SK-N-SH (cell line): Measurements from ENCODE around the gene C16orf74. TPM values are rescaled to one million over a fixed set of nuclear protein-coding genes. Genes with fewer than 3 reads are reported as not detected.

ENCODE experiments used
- CTCF ChIA-PET: fragments of 300-600, 350-600 bp; formaldehyde crosslinking; extraction: SDS; loops from one replicate; lab custom pipeline; 2021; lab: Yijun Ruan, JAX
- POLR2A ChIA-PET: fragments of 350-600 bp; sonication (Branson Sonifier 250); formaldehyde crosslinking; extraction: SDS; loops from one replicate; lab custom pipeline; 2020; ENCODE audit warnings: antibody characterized with exemption, inconsistent platforms; lab: Yijun Ruan, JAX
- DNase-seq: peaks from one replicate; pipeline ENCODE4 v3.0.0; 2012
- H2AFZ ChIP-seq: fragments of 200-600 bp; sonication (generic); 2 replicates; pipeline ENCODE4 v1.8.1; 2016; ENCODE audit warnings: antibody characterized with exemption, mild to moderate bottlenecking, low read depth
- H3F3A ChIP-seq: fragments of 200-600 bp; sonication (generic); replicated peaks from 2 replicates; pipeline ENCODE3; 2016; ENCODE audit warnings: antibody characterized with exemption, mild to moderate bottlenecking; ENCODE audit not compliant: insufficient read depth
- H3K27ac ChIP-seq, 2 experiments: fragments of 200-500 bp in 1 of 2; fragments of 200-600 bp in 1 of 2; sonication (Bioruptor generic) in 1 of 2; sonication (generic), shearing (Covaris generic) in 1 of 2; 2 replicates each; pipeline versions ENCODE4 v1.5.1 to v1.6.1; 2014 to 2016; ENCODE audit warnings: low read depth in 2 of 2, inconsistent platforms in 1 of 2, low read length in 1 of 2, mild to moderate bottlenecking in 1 of 2, mixed read lengths in 1 of 2
- H3K27me3 ChIP-seq: fragments of 200-600 bp; sonication (generic), shearing (Covaris generic); 2 replicates; pipeline ENCODE4 v1.6.1; 2016; ENCODE audit warnings: mixed run types; ENCODE audit not compliant: insufficient read depth
- H3K36me3 ChIP-seq, 2 experiments: fragments of 200-500 bp in 1 of 2; fragments of 200-600 bp in 1 of 2; sonication (Bioruptor generic) in 1 of 2; sonication (generic) in 1 of 2; replicated peaks in 1 of 2; 2 replicates each; pipeline versions ENCODE3 to v1.5.1; 2014 to 2016; ENCODE audit warnings: low read length in 1 of 2, mild to moderate bottlenecking in 1 of 2; ENCODE audit not compliant: insufficient read depth in 2 of 2, control insufficient read depth in 1 of 2
- H3K4me1 ChIP-seq, 2 experiments: fragments of 200-500 bp in 1 of 2; fragments of 200-600 bp in 1 of 2; sonication (Bioruptor generic) in 1 of 2; sonication (generic), shearing (Covaris generic) in 1 of 2; 2 replicates each; pipeline versions ENCODE4 v1.5.1 to v1.6.1; 2014 to 2016; ENCODE audit warnings: low read depth in 1 of 2, low read length in 1 of 2, mixed run types in 1 of 2; ENCODE audit not compliant: insufficient read depth in 2 of 2, control insufficient read depth in 1 of 2
- H3K4me2 ChIP-seq: fragments of 200-600 bp; sonication (generic), shearing (Covaris generic); 2 replicates; pipeline ENCODE4 v1.6.1; 2017; ENCODE audit warnings: mixed run types
- H3K4me3 ChIP-seq, 2 experiments: fragments of 200-500 bp in 1 of 2; fragments of 200-600 bp in 1 of 2; sonication (Bioruptor generic) in 1 of 2; sonication (generic), shearing (Covaris generic) in 1 of 2; 2 replicates each; pipeline versions ENCODE4 v1.5.1 to v1.8.1; 2014 to 2016; ENCODE audit warnings: low read depth in 2 of 2, inconsistent platforms in 1 of 2, low read length in 1 of 2, mild to moderate bottlenecking in 1 of 2, mixed read lengths in 1 of 2, moderate library complexity in 1 of 2
- H3K79me2 ChIP-seq: fragments of 200-600 bp; sonication (generic); 2 replicates; pipeline ENCODE4 v1.8.1; 2017; ENCODE audit warnings: mild to moderate bottlenecking; ENCODE audit not compliant: insufficient read depth
- H3K9ac ChIP-seq: fragments of 200-600 bp; sonication (generic); 2 replicates; pipeline ENCODE4 v1.6.1; 2017; ENCODE audit warnings: mixed run types
- H3K9me2 ChIP-seq: fragments of 200-600 bp; sonication (generic); 2 replicates; pipeline ENCODE4 v1.6.1; 2017; ENCODE audit warnings: mixed run types
- H3K9me3 ChIP-seq: fragments of 200-600 bp; sonication (generic); 2 replicates; pipeline ENCODE4 v1.6.1; 2017; ENCODE audit warnings: mixed run types, mild to moderate bottlenecking, moderate library complexity
- H4K20me1 ChIP-seq: fragments of 200-600 bp; sonication (generic); 2 replicates; pipeline ENCODE4 v1.6.1; 2017; ENCODE audit warnings: mild to moderate bottlenecking, mixed run types; ENCODE audit not compliant: insufficient read depth
- EZH2phosphoT487 ChIP-seq: fragments of 200-600 bp; sonication (generic); IDR thresholded peaks from 2 replicates; pipeline ENCODE4 v1.6.1; 2017; ENCODE audit warnings: low read depth, mixed run types, mild to moderate bottlenecking, antibody characterized with exemption, moderate library complexity, borderline replicate concordance
- FOSL2 ChIP-seq: IDR thresholded peaks from 2 replicates; pipeline ENCODE4 v1.4.0; 2012; ENCODE audit warnings: low read depth, mild to moderate bottlenecking, moderate library complexity, borderline replicate concordance
- JUND ChIP-seq: IDR thresholded peaks from 2 replicates; pipeline ENCODE4 v1.4.0; 2012
- POLR2AphosphoS5 ChIP-seq: IDR thresholded peaks from 2 replicates; pipeline ENCODE4 v1.6.1; 2012; ENCODE audit warnings: low read depth, low read length
- RFX5 ChIP-seq: IDR thresholded peaks from 2 replicates; pipeline ENCODE4 v1.6.1; 2012; ENCODE audit warnings: mild to moderate bottlenecking, improper control_type of control experiment, low read length
- SIN3A ChIP-seq: IDR thresholded peaks from 2 replicates; pipeline ENCODE4 v1.6.1; 2012; ENCODE audit warnings: low read depth, mild to moderate bottlenecking, low read length, moderate library complexity, borderline replicate concordance
- TCF12 ChIP-seq: IDR thresholded peaks from 2 replicates; pipeline ENCODE4 v1.4.0; 2012
- TEAD4 ChIP-seq: IDR thresholded peaks from 2 replicates; pipeline ENCODE4 v1.4.0; 2012; ENCODE audit warnings: mild to moderate bottlenecking, borderline replicate concordance; ENCODE audit not compliant: insufficient read depth
- YY1 ChIP-seq: IDR thresholded peaks from 2 replicates; pipeline ENCODE4 v1.4.0; 2012; ENCODE audit warnings: low read depth, mild to moderate bottlenecking
- WGBS: methylation state at CpG from one replicate; pipeline ENCODE4 v1.1.6; 2017; ENCODE audit warnings: low lambda C conversion rate; 5-methylcytosine and 5-hydroxymethylcytosine counted together
- polyA plus RNA-seq, 3 experiments: library from polyadenylated mRNA; depleted of rRNA; stranded (reverse); fragments of >200 nt; gene quantifications; 2 replicates each; pipeline ENCODE4 v1.2.3, GENCODE V29; 2012
- TF ChIP-seq, protein P1 (sequence below): IDR thresholded peaks from 2 replicates; pipeline ENCODE4 v1.4.0; 2012; ENCODE audit warnings: low read depth, borderline replicate concordance
- TF ChIP-seq, protein P2 (sequence below): IDR thresholded peaks from 2 replicates; pipeline ENCODE4; 2012
- TF ChIP-seq, protein P3 (sequence below): IDR thresholded peaks from 2 replicates; pipeline ENCODE4 v1.6.1; 2012; ENCODE audit warnings: mild to moderate bottlenecking, low read depth, low read length, moderate library complexity

Gene C16orf74
- polyA plus RNA-seq, 1 of the 3 experiments (the other 2 are of a cell fraction): 27.2 TPM

- H3F3A ChIP-seq: peaks cover 8% of the 10 kb centered on the region
- peaks cover 53 to 92% of the 10 kb centered on the region in 2 experiments for H3K36me3 ChIP-seq
- H3K9me3 ChIP-seq: no peaks in the 10 kb centered on the region
- ChIA-PET POLR2A (no interaction called here), CTCF (interaction anchor here (13.2 kb wide), 1 partner anchor 47 kb away, joined by 138 read pairs; no protein-coding TSS in a partner anchor)
- no peaks in the 10 kb centered on the region for H3K79me2 ChIP-seq
- WGBS: 97% methylated on average over 14 of the region's 14 CpGs
- no peak overlapping the region for H2AFZ ChIP-seq
- H4K20me1 ChIP-seq: peaks cover 3% of the 10 kb centered on the region; the same call in 1 of the 2 replicates
- no peak for DNase-seq
- peaks cover 9 to 52% of the 10 kb centered on the region in 2 experiments; a peak in 2 of 4 replicates for H3K4me1 ChIP-seq
- peak overlapping the region in 1 of 2 experiments; percentile 62; a peak in 2 of 4 replicates for H3K27ac ChIP-seq
- H3K9ac ChIP-seq: no peak overlapping the region
- no peak overlapping the region for H3K4me3 ChIP-seq
- no peak for TF ChIP-seq TEAD4
- TF ChIP-seq, protein P1, sequence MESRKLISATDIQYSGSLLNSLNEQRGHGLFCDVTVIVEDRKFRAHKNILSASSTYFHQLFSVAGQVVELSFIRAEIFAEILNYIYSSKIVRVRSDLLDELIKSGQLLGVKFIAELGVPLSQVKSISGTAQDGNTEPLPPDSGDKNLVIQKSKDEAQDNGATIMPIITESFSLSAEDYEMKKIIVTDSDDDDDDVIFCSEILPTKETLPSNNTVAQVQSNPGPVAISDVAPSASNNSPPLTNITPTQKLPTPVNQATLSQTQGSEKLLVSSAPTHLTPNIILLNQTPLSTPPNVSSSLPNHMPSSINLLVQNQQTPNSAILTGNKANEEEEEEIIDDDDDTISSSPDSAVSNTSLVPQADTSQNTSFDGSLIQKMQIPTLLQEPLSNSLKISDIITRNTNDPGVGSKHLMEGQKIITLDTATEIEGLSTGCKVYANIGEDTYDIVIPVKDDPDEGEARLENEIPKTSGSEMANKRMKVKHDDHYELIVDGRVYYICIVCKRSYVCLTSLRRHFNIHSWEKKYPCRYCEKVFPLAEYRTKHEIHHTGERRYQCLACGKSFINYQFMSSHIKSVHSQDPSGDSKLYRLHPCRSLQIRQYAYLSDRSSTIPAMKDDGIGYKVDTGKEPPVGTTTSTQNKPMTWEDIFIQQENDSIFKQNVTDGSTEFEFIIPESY: no peak
- TF ChIP-seq POLR2AphosphoS5: no peak
- TF ChIP-seq JUND: no peak
- TF ChIP-seq, protein P2, sequence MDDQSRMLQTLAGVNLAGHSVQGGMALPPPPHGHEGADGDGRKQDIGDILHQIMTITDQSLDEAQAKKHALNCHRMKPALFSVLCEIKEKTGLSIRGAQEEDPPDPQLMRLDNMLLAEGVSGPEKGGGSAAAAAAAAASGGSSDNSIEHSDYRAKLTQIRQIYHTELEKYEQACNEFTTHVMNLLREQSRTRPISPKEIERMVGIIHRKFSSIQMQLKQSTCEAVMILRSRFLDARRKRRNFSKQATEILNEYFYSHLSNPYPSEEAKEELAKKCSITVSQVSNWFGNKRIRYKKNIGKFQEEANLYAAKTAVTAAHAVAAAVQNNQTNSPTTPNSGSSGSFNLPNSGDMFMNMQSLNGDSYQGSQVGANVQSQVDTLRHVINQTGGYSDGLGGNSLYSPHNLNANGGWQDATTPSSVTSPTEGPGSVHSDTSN: no peak
- no peak for TF ChIP-seq SIN3A
- no peak overlapping the region for H3K4me2 ChIP-seq
- H3K27me3 ChIP-seq: no peaks in the 10 kb centered on the region
- H3K9me2 ChIP-seq: no peaks in the 10 kb centered on the region
Measured at GRCh38 chr16:85670840-85671239, 80.1 kb downstream of the C16orf74 start.

- Histone ChIP-seq H2AFZ (no peak overlapping the region), H3K36me3 (peaks cover 40 to 94% of the 10 kb centered on the region in 2 experiments), H3K27me3 (no peaks in the 10 kb centered on the region), H3K9me3 (no peaks in the 10 kb centered on the region), H4K20me1 (peaks cover 3% of the 10 kb centered on the region; the same call in 1 of the 2 replicates), H3K9ac (no peak overlapping the region), H3K4me3 (no peak overlapping the region), H3K4me1 (peaks cover 1 to 35% of the 10 kb centered on the region in 2 experiments; a peak in 2 of 4 replicates), H3K79me2 (no peaks in the 10 kb centered on the region), H3K27ac (peak overlapping the region in 1 of 2 experiments; percentile 30; a peak in 1 of 4 replicates), H3K9me2 (no peaks in the 10 kb centered on the region), H3F3A (no peaks in the 10 kb centered on the region), H3K4me2 (no peak overlapping the region)
- WGBS: 95% methylated on average over 5 of the region's 10 CpGs
- DNase-seq: no peak
- POLR2A ChIA-PET: no interaction called here
- CTCF ChIA-PET: interaction anchor here (1.1 to 2.1 kb wide), 3 partner anchors 8 to 50 kb away, joined by 6 to 11 read pairs (median 7); no protein-coding TSS in a partner anchor
- no peak for TF ChIP-seq TCF12
- TF ChIP-seq RFX5: no peak
- TF ChIP-seq, protein P2: no peak
- TF ChIP-seq, protein P1: no peak
- no peak for TF ChIP-seq EZH2phosphoT487
- TF ChIP-seq YY1: no peak
- TF ChIP-seq JUND: no peak
- TF ChIP-seq SIN3A: no peak
- TF ChIP-seq, protein P3, sequence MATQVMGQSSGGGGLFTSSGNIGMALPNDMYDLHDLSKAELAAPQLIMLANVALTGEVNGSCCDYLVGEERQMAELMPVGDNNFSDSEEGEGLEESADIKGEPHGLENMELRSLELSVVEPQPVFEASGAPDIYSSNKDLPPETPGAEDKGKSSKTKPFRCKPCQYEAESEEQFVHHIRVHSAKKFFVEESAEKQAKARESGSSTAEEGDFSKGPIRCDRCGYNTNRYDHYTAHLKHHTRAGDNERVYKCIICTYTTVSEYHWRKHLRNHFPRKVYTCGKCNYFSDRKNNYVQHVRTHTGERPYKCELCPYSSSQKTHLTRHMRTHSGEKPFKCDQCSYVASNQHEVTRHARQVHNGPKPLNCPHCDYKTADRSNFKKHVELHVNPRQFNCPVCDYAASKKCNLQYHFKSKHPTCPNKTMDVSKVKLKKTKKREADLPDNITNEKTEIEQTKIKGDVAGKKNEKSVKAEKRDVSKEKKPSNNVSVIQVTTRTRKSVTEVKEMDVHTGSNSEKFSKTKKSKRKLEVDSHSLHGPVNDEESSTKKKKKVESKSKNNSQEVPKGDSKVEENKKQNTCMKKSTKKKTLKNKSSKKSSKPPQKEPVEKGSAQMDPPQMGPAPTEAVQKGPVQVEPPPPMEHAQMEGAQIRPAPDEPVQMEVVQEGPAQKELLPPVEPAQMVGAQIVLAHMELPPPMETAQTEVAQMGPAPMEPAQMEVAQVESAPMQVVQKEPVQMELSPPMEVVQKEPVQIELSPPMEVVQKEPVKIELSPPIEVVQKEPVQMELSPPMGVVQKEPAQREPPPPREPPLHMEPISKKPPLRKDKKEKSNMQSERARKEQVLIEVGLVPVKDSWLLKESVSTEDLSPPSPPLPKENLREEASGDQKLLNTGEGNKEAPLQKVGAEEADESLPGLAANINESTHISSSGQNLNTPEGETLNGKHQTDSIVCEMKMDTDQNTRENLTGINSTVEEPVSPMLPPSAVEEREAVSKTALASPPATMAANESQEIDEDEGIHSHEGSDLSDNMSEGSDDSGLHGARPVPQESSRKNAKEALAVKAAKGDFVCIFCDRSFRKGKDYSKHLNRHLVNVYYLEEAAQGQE: no peak
- TF ChIP-seq FOSL2: no peak
Measured at GRCh38 chr16:85668676-85669424, 82.0 kb downstream of the C16orf74 start.
